Measurements from ENCODE around the gene ARHGAP26. TPM values are rescaled to one million over a fixed set of nuclear protein-coding genes. Genes with fewer than 3 reads are reported as not detected.

The ARHGAP26 gene
- total RNA-seq, 1 experiment from 2014 or later, result 65.5 TPM

- TF ChIP-seq SIN3A (IDR thresholded peaks at IDR 0.05; ENCODE audit: borderline replicate concordance, insufficient read depth, low read depth, low read length) (no peak), TCF7L2 (IDR thresholded peaks at IDR 0.05; ENCODE audit: low read depth, low read length) (no peak), POLR2AphosphoS5 (IDR thresholded peaks at IDR 0.05; ENCODE audit: low read depth, low read length) (no peak), CTCF (IDR thresholded peaks at IDR 0.05) (no peak), REST (IDR thresholded peaks at IDR 0.05; ENCODE audit: insufficient read depth in 1 of 2, low read depth in 2 of 2, low read length in 1 of 2) (no peak)
- intact Hi-C loops (cut with micrococcal nuclease; ENCODE audit: unreplicated experiment), result no loop called here
- no peaks in the 10 kb centered on the region for H3K36me3 ChIP-seq (ENCODE audit: control insufficient read depth, insufficient read depth, low read length)
- ATAC-seq, result no peak
- CTCF ChIA-PET, result no interaction called here
- BruUV-seq (replicated peaks), result no TSS peak
- no peak for DNase-seq (ENCODE audit: low read depth, low spot score)
- no peaks in the 10 kb centered on the region for H3K4me1 ChIP-seq (ENCODE audit: control insufficient read depth, insufficient read depth, low read length)
- no peak overlapping the region; the same call in 1 of the 2 replicates for H3K27ac ChIP-seq (ENCODE audit: low read length)
- H3K27me3 ChIP-seq (ENCODE audit: control insufficient read depth, insufficient read depth, low read length), result no peaks in the 10 kb centered on the region
- POLR2A ChIA-PET, result interaction anchor here (0.5 to 0.7 kb wide), 2 partner anchors 17 to 457 kb away, joined by 3 to 4 read pairs; no protein-coding TSS in a partner anchor
- H3K9me3 ChIP-seq (ENCODE audit: control insufficient read depth, insufficient read depth, low read depth, low read length), result no peaks in the 10 kb centered on the region
- in situ Hi-C loops (cut with HindIII; ENCODE audit: low pct_unique_long_range_greater_than_20kb, low sequenced_read_pairs), result no loop called here
- no peak overlapping the region for H3K4me3 ChIP-seq (ENCODE audit: low read depth in 2 of 2, low read length in 2 of 2)
Measured at GRCh38 chr5:143119291-143119769, 349.2 kb downstream of the ARHGAP26 start.

- CTCF ChIA-PET, result no interaction called here
Measured at GRCh38 chr5:143119881-143120341, 349.7 kb downstream of the ARHGAP26 start.

More at GRCh38 chr5:143119881-143120341, 349.7 kb downstream of the ARHGAP26 start:
- Histone ChIP-seq H3K4me3 (ENCODE audit: low read depth in 2 of 2, low read length in 2 of 2) (no peak overlapping the region), H3K9me3 (ENCODE audit: control insufficient read depth, insufficient read depth, low read depth, low read length) (no peaks in the 10 kb centered on the region), H3K27ac (ENCODE audit: low read length) (no peak overlapping the region), H3K27me3 (ENCODE audit: control insufficient read depth, insufficient read depth, low read length) (no peaks in the 10 kb centered on the region), H3K4me1 (ENCODE audit: control insufficient read depth, insufficient read depth, low read length) (no peaks in the 10 kb centered on the region), H3K36me3 (ENCODE audit: control insufficient read depth, insufficient read depth, low read length) (no peaks in the 10 kb centered on the region)
- DNase-seq (ENCODE audit: low read depth, low spot score) (no peak), ATAC-seq (no peak)
- intact Hi-C loops (cut with micrococcal nuclease; ENCODE audit: unreplicated experiment) (no loop called here), in situ Hi-C loops (cut with HindIII; ENCODE audit: low pct_unique_long_range_greater_than_20kb, low sequenced_read_pairs) (no loop called here)
- TF ChIP-seq TCF7L2 (IDR thresholded peaks at IDR 0.05; ENCODE audit: low read depth, low read length) (no peak), SIN3A (IDR thresholded peaks at IDR 0.05; ENCODE audit: borderline replicate concordance, insufficient read depth, low read depth, low read length) (no peak), CTCF (IDR thresholded peaks at IDR 0.05) (no peak), REST (IDR thresholded peaks at IDR 0.05; ENCODE audit: insufficient read depth in 1 of 2, low read depth in 2 of 2, low read length in 1 of 2) (no peak), POLR2AphosphoS5 (IDR thresholded peaks at IDR 0.05; ENCODE audit: low read depth, low read length) (no peak)
- no TSS peak for BruUV-seq (replicated peaks)
- POLR2A ChIA-PET, result interaction anchor here (0.5 kb wide), 2 partner anchors 11 to 456 kb away, joined by 3 to 4 read pairs; no protein-coding TSS in a partner anchor
